Erythroblast (primary cell): ENCODE measurements around the gene DPM3.
A peak's percentile ranks its signal among the peaks of the same experiment; 100 is the strongest.

ENCODE experiments used
- DNase-seq, 2 experiments: peaks; one replicate each; lab custom pipeline; 2025; lab: John Stamatoyannopoulos, UW
- GATA1 ChIP-seq: IDR thresholded peaks from 2 replicates; pipeline ENCODE4 v1.6.1; 2011; ENCODE audit warnings: low read depth, mild to moderate bottlenecking, control low read depth, low read length, moderate library complexity
- POLR2A ChIP-seq: IDR thresholded peaks from 2 replicates; pipeline ENCODE4 v1.6.1; 2011; ENCODE audit warnings: mild to moderate bottlenecking, low read length

The DPM3 gene

GRCh38 chr1:155094622-155094948, 45.7 kb downstream of the DPM3 start:
- TF ChIP-seq POLR2A = no peak
- no peak for TF ChIP-seq GATA1
- DNase-seq = no peak

- peak in 1 of 2 experiments; percentile 46 for DNase-seq
- no peak for TF ChIP-seq POLR2A
- TF ChIP-seq GATA1 = no peak
Observed at GRCh38 chr1:155093911-155094621, 46.3 kb downstream of the DPM3 start.

DNA sequence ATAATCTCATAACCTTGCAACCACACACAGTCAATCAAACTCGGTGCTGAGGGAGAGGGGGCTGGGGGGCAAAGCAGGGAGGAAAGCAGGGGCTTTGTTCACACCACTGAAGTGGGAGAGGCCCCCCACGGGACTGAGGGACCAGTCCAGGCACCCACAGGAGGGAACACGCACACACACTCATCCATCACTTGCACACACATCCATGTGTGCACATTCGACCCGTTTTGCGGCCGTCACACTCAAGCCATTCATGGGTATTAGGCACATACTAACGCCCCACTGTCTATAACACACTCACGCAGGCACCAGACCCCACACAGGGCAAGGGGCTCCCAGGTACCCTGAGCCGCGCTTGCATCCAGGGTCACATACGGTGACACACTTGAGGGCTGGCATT, 47.7 kb downstream of the DPM3 start:
- TF ChIP-seq GATA1 (no peak), POLR2A (no peak)

GRCh38 chr1:155092131-155092530, 48.2 kb downstream of the DPM3 start:
- DNase-seq = no peak

More for the DNA sequence above, 47.7 kb downstream of the DPM3 start:
- no peak for DNase-seq

DNA sequence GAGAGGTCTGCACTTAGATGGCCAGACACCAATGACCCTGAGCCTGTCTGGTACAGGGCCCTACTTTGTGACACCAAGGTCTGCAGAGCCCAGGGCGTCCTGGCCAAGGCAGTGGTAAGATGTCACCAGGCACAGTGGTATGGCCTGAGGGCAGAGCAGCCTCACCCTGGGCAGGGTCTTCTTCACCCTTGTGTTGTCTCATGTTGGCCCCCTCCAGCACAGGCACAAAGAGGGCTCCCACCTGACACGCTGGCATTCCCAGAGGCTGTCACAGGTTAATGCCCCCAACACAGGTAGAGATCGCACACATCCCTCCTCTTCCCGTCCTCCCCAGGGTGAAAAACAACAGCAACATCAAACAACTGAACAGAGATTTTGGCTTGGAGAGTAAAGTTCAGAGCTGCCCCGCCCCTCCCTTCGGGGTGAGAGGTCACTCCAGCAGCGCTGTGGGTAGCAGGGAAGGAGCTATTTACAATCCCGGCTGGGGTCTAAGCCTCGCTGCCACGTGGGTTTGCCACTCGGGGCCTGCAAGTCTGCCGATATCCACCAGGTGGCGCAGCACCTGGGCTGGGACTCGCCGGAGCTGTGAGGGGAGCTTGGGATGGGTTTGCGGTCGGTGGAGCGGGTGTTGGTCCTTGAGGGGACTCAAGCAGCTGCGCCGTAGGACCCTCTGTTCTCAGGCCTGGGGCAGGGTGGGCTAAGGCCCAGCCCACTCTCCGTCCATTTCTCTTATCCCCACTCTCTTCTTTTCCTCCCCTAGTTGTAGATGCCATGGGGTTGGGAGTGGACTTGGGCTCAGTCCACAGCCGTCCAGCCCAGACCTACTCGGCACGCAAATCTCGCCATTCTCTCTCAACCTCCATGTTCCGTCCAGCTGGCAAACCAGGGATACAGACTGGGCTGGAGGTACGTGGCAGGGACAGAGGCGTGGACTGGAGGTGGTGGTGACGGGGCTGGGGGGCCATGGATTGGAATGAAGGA, 49.0 kb downstream of the DPM3 start:
- TF ChIP-seq GATA1 = no peak
- no peak for TF ChIP-seq POLR2A
- peak; percentile 75 to 87 for DNase-seq

More at GRCh38 chr1:155092131-155092530, 48.2 kb downstream of the DPM3 start:
- TF ChIP-seq GATA1 = no peak
- TF ChIP-seq POLR2A = no peak
